B cell (primary cell): ENCODE measurements around the gene QRICH1. TPM values are rescaled to one million over a fixed set of nuclear protein-coding genes. Genes with fewer than 3 reads are reported as not detected.

Source experiments
- ATAC-seq: fragments of 200-7000 bp; cut with Tn5 transposase; one replicate; pipeline ENCODE4 v1.10.0; 2021; ENCODE audit warnings: low read depth, mild to moderate bottlenecking, moderate number of reproducible peaks, moderate library complexity
- CTCF ChIA-PET: fragments of 350-600 bp; sonication (Branson Sonifier 250); formaldehyde crosslinking; loops from one replicate; lab custom pipeline; 2021; ENCODE audit warnings: antibody characterized with exemption, inconsistent platforms; lab: Charles Lee
- POLR2A ChIA-PET: fragments of 350-600 bp; sonication (Branson Sonifier 250); formaldehyde crosslinking; loops from one replicate; lab custom pipeline; 2021; ENCODE audit warnings: antibody characterized with exemption; lab: Charles Lee
- DNase-seq: peaks from one replicate; pipeline ENCODE4 v3.0.0; 2013
- H2AFZ ChIP-seq: 2 replicates; pipeline ENCODE4 v1.6.1; 2012; ENCODE audit warnings: mild to moderate bottlenecking, low read depth, low read length; ENCODE audit not compliant: insufficient read depth, poor library complexity, severe bottlenecking
- H3K27ac ChIP-seq, 2 donors: 1 replicate in 1 of 2; 2 replicates in 1 of 2; pipeline ENCODE4 v1.5.1; 2012 to 2013; ENCODE audit warnings: low read length in 2 of 2, mild to moderate bottlenecking in 2 of 2, moderate library complexity in 1 of 2
- H3K27me3 ChIP-seq, 4 experiments: fragments of 200-600 bp in 1 of 4; sonication (generic) in 1 of 4; replicated peaks in 1 of 4; 1 replicate in 2 of 4; 2 replicates in 2 of 4; pipeline versions ENCODE4 v1.6.1 to v1.7.0; 2013 to 2016; ENCODE audit warnings: low read length in 3 of 4, mild to moderate bottlenecking in 2 of 4, mixed read lengths in 1 of 4, moderate library complexity in 1 of 4; ENCODE audit not compliant: insufficient read depth in 4 of 4, control insufficient read depth in 3 of 4; ENCODE audit errors: control extremely low read depth in 1 of 4
- H3K36me3 ChIP-seq, 2 experiments: replicated peaks in 1 of 2; 1 replicate in 1 of 2; 2 replicates in 1 of 2; pipeline versions ENCODE4 v1.6.1 to v1.7.1; 2013; ENCODE audit warnings: low read length in 1 of 2; ENCODE audit not compliant: insufficient read depth in 2 of 2, control insufficient read depth in 1 of 2; ENCODE audit errors: control extremely low read depth in 1 of 2, extremely low read depth in 1 of 2
- H3K4me1 ChIP-seq, 2 donors: fragments of 200-600 bp in 1 of 2; sonication (generic) in 1 of 2; 1 replicate in 1 of 2; 2 replicates in 1 of 2; pipeline versions ENCODE4 v1.5.1 to v1.6.1; 2013 to 2017; ENCODE audit warnings: low read length in 2 of 2; ENCODE audit not compliant: control insufficient read depth in 2 of 2, insufficient read depth in 2 of 2
- H3K4me2 ChIP-seq: replicated peaks from 2 replicates; pipeline ENCODE3; 2012; ENCODE audit warnings: mild to moderate bottlenecking, low read depth, low read length; ENCODE audit not compliant: poor library complexity, severe bottlenecking
- H3K4me3 ChIP-seq, 5 experiments: fragments of 200-600 bp in 1 of 5; sonication (generic) in 1 of 5; 1 replicate in 3 of 5; 2 replicates in 2 of 5; pipeline versions ENCODE4 v1.5.1 to v1.7.0; 2011 to 2016; ENCODE audit warnings: low read length in 4 of 5, mild to moderate bottlenecking in 4 of 5, low read depth in 2 of 5, control low read depth in 1 of 5, moderate library complexity in 1 of 5; ENCODE audit not compliant: insufficient read depth in 1 of 5; ENCODE audit errors: control extremely low read depth in 1 of 5, extremely low read depth in 1 of 5
- H3K79me2 ChIP-seq: fragments of 200-600 bp; sonication (generic); one replicate; pipeline ENCODE4 v1.6.0; 2016; ENCODE audit warnings: low read length; ENCODE audit not compliant: control insufficient read depth, insufficient read depth
- H3K9ac ChIP-seq: fragments of 200-600 bp; sonication (generic); 2 replicates; pipeline ENCODE4 v1.6.1; 2017; ENCODE audit warnings: mild to moderate bottlenecking, low read length, moderate library complexity
- H3K9me3 ChIP-seq, 3 donors: one replicate each; pipeline versions ENCODE4 v1.6.1 to v1.7.1; 2013; ENCODE audit warnings: low read length in 2 of 3; ENCODE audit not compliant: control insufficient read depth in 2 of 3, insufficient read depth in 1 of 3; ENCODE audit errors: control extremely low read depth in 1 of 3
- H4K20me1 ChIP-seq: 2 replicates; pipeline ENCODE4 v1.6.0; 2012; ENCODE audit warnings: mild to moderate bottlenecking, low read length; ENCODE audit not compliant: insufficient read depth, control insufficient read depth, poor library complexity, severe bottlenecking
- H3K27ac Mint-ChIP-seq: one replicate; pipeline ENCODE4 v1.8.0; 2021; ENCODE audit warnings: mixed read lengths
- H3K27me3 Mint-ChIP-seq: one replicate; pipeline ENCODE4 v1.8.0; 2021; ENCODE audit warnings: mixed read lengths
- H3K4me1 Mint-ChIP-seq: one replicate; pipeline ENCODE4 v1.8.0; 2021; ENCODE audit warnings: mixed read lengths
- H3K4me3 Mint-ChIP-seq: one replicate; pipeline ENCODE4 v1.8.0; 2021; ENCODE audit warnings: mixed read lengths
- H3K9me3 Mint-ChIP-seq: one replicate; pipeline ENCODE4 v1.8.0; 2022; ENCODE audit warnings: mixed read lengths; ENCODE audit not compliant: insufficient read depth
- EZH2 ChIP-seq: IDR thresholded peaks from 2 replicates; pipeline ENCODE4 v1.6.1; 2012; ENCODE audit warnings: borderline replicate concordance, low read depth, mild to moderate bottlenecking, moderate library complexity, low read length; ENCODE audit not compliant: insufficient read depth, poor library complexity, severe bottlenecking
- WGBS: methylation state at CpG from one replicate; pipeline ENCODE4 v1.1.5; 2013; ENCODE audit warnings: missing lambda C conversion rate; ENCODE audit not compliant: insufficient coverage; 5-methylcytosine and 5-hydroxymethylcytosine counted together
- intact Hi-C: fragments of 100-400 bp; cut with micrococcal nuclease; formaldehyde crosslinking; loops from one replicate; pipeline ENCODE4 v1.10.0; 2022
- polyA plus RNA-seq: library from polyadenylated mRNA; depleted of rRNA; stranded (reverse); fragments of >200 nt; gene quantifications from 2 replicates; pipeline ENCODE4 v1.2.3, GENCODE V29; 2012
- total RNA-seq, 2 donors: library from RNA; stranded (reverse); fragments of 120-200 nt in 1 of 2; gene quantifications; 1 replicate in 1 of 2; 2 replicates in 1 of 2; pipeline versions ENCODE4 v1.2.3 to v1.2.4, GENCODE V29; 2013 to 2022
- TF ChIP-seq, protein P1 (sequence below): fragments of 200-600 bp; IDR thresholded peaks from one replicate; pipeline ENCODE4 v1.8.0; 2022; ENCODE audit warnings: antibody characterized with exemption, mild to moderate bottlenecking

The QRICH1 gene
- total and polyA plus RNA-seq, 2 donors (not counting 1 experiment from before 2014, with no cell fraction given) = 179 to 187 TPM

DNA sequence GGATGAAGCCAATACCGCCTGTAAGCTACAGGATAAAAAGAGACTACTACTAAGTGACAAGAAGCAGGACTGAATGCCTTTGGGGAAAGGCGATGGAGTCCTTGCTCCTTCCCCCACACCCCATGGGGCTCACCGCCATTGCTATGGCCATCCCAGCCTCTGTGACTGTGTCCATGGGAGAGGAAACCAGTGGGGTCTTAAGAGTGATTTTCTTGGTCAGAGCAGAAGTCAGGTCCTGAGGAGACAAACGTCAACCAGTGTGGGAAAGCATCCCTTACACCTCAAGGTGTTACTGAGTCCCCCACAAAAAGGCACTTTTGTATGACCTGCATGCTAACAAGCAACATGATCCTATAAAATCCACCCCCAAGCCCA is 65.6 kb downstream of the QRICH1 start:
- Mint-ChIP-seq H3K9me3 (no peaks in the 10 kb centered on the region), H3K4me1 (peaks cover 49% of the 10 kb centered on the region), H3K27ac (peak overlapping the region; percentile 98), H3K4me3 (peak overlapping the region; percentile 98), H3K27me3 (no peaks in the 10 kb centered on the region)
- DNase-seq (peak; percentile 23), ATAC-seq (no peak)
- H3K9ac ChIP-seq = peak overlapping the region; percentile 81
- no peaks in the 10 kb centered on the region for H3K27me3 ChIP-seq
- no peaks in the 10 kb centered on the region for H3K9me3 ChIP-seq
- peak overlapping the region; percentile 86 to 92 for H3K27ac ChIP-seq
- H3K36me3 ChIP-seq = peaks cover 12 to 64% of the 10 kb centered on the region in 2 experiments
- peak overlapping the region; percentile 92 for H3K4me2 ChIP-seq
- CTCF ChIA-PET = interaction anchor here (0.6 to 2.3 kb wide), 4 partner anchors 16 to 40 kb away, joined by 3 to 41 read pairs (median 10); partner anchors contain the start of genes P4HTM and WDR6
- peak overlapping the region in 4 of 5 experiments; percentile 72 to 93 (median 76) for H3K4me3 ChIP-seq
- POLR2A ChIA-PET = interaction anchor here (0.5 to 1.8 kb wide), 5 partner anchors 8 to 415 kb away, joined by 4 to 20 read pairs (median 8); partner anchors contain the start of genes QRICH1 and WDR6
- no peaks in the 10 kb centered on the region for H4K20me1 ChIP-seq
- WGBS = 67% methylated on average over 1 of the region's 4 CpGs
- peaks cover 40% of the 10 kb centered on the region for H3K79me2 ChIP-seq
- intact Hi-C loops = loop anchor here (5.0 to 10.0 kb wide), 3 partner anchors 313 to 786 kb away; partner anchors contain the start of genes IP6K2, USP4 and ZNF589
- TF ChIP-seq, protein P1, sequence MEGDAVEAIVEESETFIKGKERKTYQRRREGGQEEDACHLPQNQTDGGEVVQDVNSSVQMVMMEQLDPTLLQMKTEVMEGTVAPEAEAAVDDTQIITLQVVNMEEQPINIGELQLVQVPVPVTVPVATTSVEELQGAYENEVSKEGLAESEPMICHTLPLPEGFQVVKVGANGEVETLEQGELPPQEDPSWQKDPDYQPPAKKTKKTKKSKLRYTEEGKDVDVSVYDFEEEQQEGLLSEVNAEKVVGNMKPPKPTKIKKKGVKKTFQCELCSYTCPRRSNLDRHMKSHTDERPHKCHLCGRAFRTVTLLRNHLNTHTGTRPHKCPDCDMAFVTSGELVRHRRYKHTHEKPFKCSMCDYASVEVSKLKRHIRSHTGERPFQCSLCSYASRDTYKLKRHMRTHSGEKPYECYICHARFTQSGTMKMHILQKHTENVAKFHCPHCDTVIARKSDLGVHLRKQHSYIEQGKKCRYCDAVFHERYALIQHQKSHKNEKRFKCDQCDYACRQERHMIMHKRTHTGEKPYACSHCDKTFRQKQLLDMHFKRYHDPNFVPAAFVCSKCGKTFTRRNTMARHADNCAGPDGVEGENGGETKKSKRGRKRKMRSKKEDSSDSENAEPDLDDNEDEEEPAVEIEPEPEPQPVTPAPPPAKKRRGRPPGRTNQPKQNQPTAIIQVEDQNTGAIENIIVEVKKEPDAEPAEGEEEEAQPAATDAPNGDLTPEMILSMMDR = no peak
- TF ChIP-seq EZH2 = no peak
- H3K4me1 ChIP-seq = peaks cover 14 to 40% of the 10 kb centered on the region in 2 donors
- H2AFZ ChIP-seq = no peak overlapping the region

DNA sequence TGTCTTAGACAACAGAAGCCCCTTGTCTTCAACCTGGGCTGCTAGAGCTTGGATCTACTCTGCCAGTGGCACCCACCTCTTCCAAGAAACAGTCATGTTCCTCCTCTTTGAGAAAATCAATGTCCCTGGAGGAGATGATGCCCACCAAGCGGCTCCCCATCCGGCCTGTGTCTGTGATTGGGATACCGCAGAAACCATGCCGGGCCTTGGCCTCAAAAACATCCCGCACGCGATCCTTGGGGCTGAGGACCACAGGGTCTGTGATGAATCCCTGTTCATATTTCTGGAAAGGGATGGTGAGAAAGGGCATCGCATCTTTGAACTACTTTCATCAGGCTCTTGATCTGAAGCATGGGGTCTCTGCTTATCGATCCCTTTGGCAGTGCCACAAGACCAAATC is 66.2 kb downstream of the QRICH1 start:
- peaks cover 44% of the 10 kb centered on the region for H3K79me2 ChIP-seq

More for the DNA sequence above, 66.2 kb downstream of the QRICH1 start:
- no peaks in the 10 kb centered on the region for H3K9me3 Mint-ChIP-seq
- peaks cover 20 to 47% of the 10 kb centered on the region in 2 donors for H3K4me1 ChIP-seq
- POLR2A ChIA-PET = interaction anchor here (0.6 to 1.1 kb wide), 2 partner anchors 8 to 206 kb away, joined by 4 to 8 read pairs; no protein-coding TSS in a partner anchor
- H3K27ac ChIP-seq = peak overlapping the region in 1 of 2 donors; percentile 92
- no peak overlapping the region for H3K4me2 ChIP-seq
- WGBS = 99% methylated on average over 7 of the region's 9 CpGs
- CTCF ChIA-PET = interaction anchor here (0.6 to 4.3 kb wide), 3 partner anchors 35 to 40 kb away, joined by 3 to 41 read pairs (median 21); partner anchors contain the start of gene P4HTM
- H3K9ac ChIP-seq = no peak overlapping the region
- H3K9me3 ChIP-seq = no peaks in the 10 kb centered on the region
- H3K27me3 ChIP-seq = no peaks in the 10 kb centered on the region
- H3K27me3 Mint-ChIP-seq = no peaks in the 10 kb centered on the region
- no peak overlapping the region for H3K4me3 ChIP-seq
- no peak overlapping the region for H3K27ac Mint-ChIP-seq
- no peak overlapping the region for H2AFZ ChIP-seq
- peak overlapping the region; percentile 98 for H3K4me3 Mint-ChIP-seq
- H3K4me1 Mint-ChIP-seq = peaks cover 55% of the 10 kb centered on the region
- TF ChIP-seq, protein P1 = no peak
- no peak for TF ChIP-seq EZH2
- DNase-seq (no peak), ATAC-seq (no peak)
- H4K20me1 ChIP-seq = no peaks in the 10 kb centered on the region
- intact Hi-C loops = loop anchor here (5.0 to 10.0 kb wide), 3 partner anchors 313 to 785 kb away; partner anchors contain the start of genes IP6K2, USP4 and ZNF589
- H3K36me3 ChIP-seq = peaks cover 8 to 61% of the 10 kb centered on the region in 2 experiments
